OCI-LY1 (cell line): ENCODE results near the gene FOSB.
"Not testable (repeated sequence)": the region's sequence is repeated elsewhere in the genome, so short reads cannot be mapped to it uniquely, and the experiment has no call there.

Source experiments
- H2AFZ ChIP-seq: fragments of 200-600 bp; sonication (generic), shearing (Covaris generic); 2 replicates; pipeline ENCODE4 v1.6.0; 2014; ENCODE audit warnings: antibody characterized with exemption, mild to moderate bottlenecking, low read length
- H3F3A ChIP-seq: fragments of 200-600 bp; sonication (generic), shearing (Covaris generic); 2 replicates; pipeline ENCODE4 v1.6.0; 2014; ENCODE audit warnings: mild to moderate bottlenecking, antibody characterized with exemption, low read length, moderate library complexity; ENCODE audit not compliant: insufficient read depth
- H3K27ac ChIP-seq: fragments of 200-600 bp; sonication (generic); 2 replicates; pipeline ENCODE4 v1.5.1; 2014; ENCODE audit warnings: low read length, mixed run types, mild to moderate bottlenecking, low read depth; ENCODE audit not compliant: poor library complexity, severe bottlenecking
- H3K27me3 ChIP-seq: fragments of 200-600 bp; sonication (generic); 2 replicates; pipeline ENCODE4 v1.6.0; 2014; ENCODE audit warnings: antibody characterized with exemption, mild to moderate bottlenecking, low read length, moderate library complexity; ENCODE audit not compliant: insufficient read depth
- H3K36me3 ChIP-seq: fragments of 200-600 bp; sonication (generic); 2 replicates; pipeline ENCODE4 v1.6.1; 2014; ENCODE audit warnings: mild to moderate bottlenecking, antibody characterized with exemption, low read length, moderate library complexity, mixed read lengths; ENCODE audit not compliant: insufficient read depth
- H3K4me1 ChIP-seq: fragments of 200-600 bp; sonication (generic); 2 replicates; pipeline ENCODE4 v1.5.1; 2014; ENCODE audit warnings: mild to moderate bottlenecking, low read length, moderate library complexity; ENCODE audit not compliant: insufficient read depth, severe bottlenecking
- H3K4me2 ChIP-seq: fragments of 200-600 bp; sonication (generic), shearing (Covaris generic); 2 replicates; pipeline ENCODE4 v1.6.1; 2014; ENCODE audit warnings: low read length
- H3K4me3 ChIP-seq: fragments of 200-600 bp; sonication (generic); 2 replicates; pipeline ENCODE4 v1.5.1; 2014; ENCODE audit warnings: low read length, low read depth, mild to moderate bottlenecking, mixed read lengths; ENCODE audit not compliant: poor library complexity, severe bottlenecking
- H3K79me2 ChIP-seq: fragments of 200-600 bp; shearing (Covaris generic); 2 replicates; pipeline ENCODE4 v1.6.1; 2016; ENCODE audit warnings: mixed run types, low read length, mixed read lengths; ENCODE audit not compliant: insufficient read depth
- H3K9ac ChIP-seq: fragments of 200-600 bp; sonication (generic), shearing (Covaris generic); 2 replicates; pipeline ENCODE4 v1.6.1; 2014; ENCODE audit warnings: mild to moderate bottlenecking, low read length, mixed read lengths
- H3K9me2 ChIP-seq: fragments of 200-600 bp; sonication (generic), shearing (Covaris generic); 2 replicates; pipeline ENCODE4 v1.6.1; 2014; ENCODE audit warnings: low read depth, mild to moderate bottlenecking, low read length, mixed read lengths
- H3K9me3 ChIP-seq: fragments of 200-600 bp; shearing (Covaris generic); 2 replicates; pipeline ENCODE4 v1.6.1; 2014; ENCODE audit warnings: low read length, mixed read lengths
- H4K20me1 ChIP-seq: fragments of 200-600 bp; sonication (generic), shearing (Covaris generic); 2 replicates; pipeline ENCODE4 v1.6.0; 2016; ENCODE audit warnings: mild to moderate bottlenecking, low read length; ENCODE audit not compliant: insufficient read depth
- CTCF ChIP-seq: fragments of 200-600 bp; sonication (generic), shearing (Covaris generic); IDR thresholded peaks from 2 replicates; pipeline ENCODE4 v1.5.1; 2017; ENCODE audit warnings: mild to moderate bottlenecking, antibody characterized with exemption, low read length, moderate library complexity, mixed read lengths
- EZH2 ChIP-seq: fragments of 200-600 bp; sonication (generic), shearing (Covaris generic); IDR thresholded peaks from 2 replicates; pipeline ENCODE4 v1.8.0; 2017; ENCODE audit warnings: borderline replicate concordance, mixed run types, mild to moderate bottlenecking, antibody characterized with exemption, low read length, moderate library complexity, mixed read lengths

FOSB gene

GRCh38 chr19:45509692-45510015 lies 41.9 kb downstream of the FOSB start:
- no peaks in the 10 kb centered on the region for H3K9me3 ChIP-seq
- TF ChIP-seq CTCF (no peak), EZH2 (no peak)
- no peaks in the 10 kb centered on the region for H4K20me1 ChIP-seq
- H3K9ac ChIP-seq, result peak overlapping the region; percentile 92
- H3K4me1 ChIP-seq, result peaks cover 58% of the 10 kb centered on the region
- 0 out of 2 replicates have a peak, but pooled peaks cover 7% of the 10 kb centered on the region for H3K79me2 ChIP-seq
- no peaks in the 10 kb centered on the region for H3K36me3 ChIP-seq
- H3K27me3 ChIP-seq, result no peaks in the 10 kb centered on the region
- H3K4me3 ChIP-seq, result peak overlapping the region; percentile 94
- no peaks in the 10 kb centered on the region for H3K9me2 ChIP-seq
- peak overlapping the region; percentile 83 for H3K4me2 ChIP-seq
- H3F3A ChIP-seq, result no peaks in the 10 kb centered on the region
- H2AFZ ChIP-seq, result no peak overlapping the region
- H3K27ac ChIP-seq, result peak overlapping the region; percentile 86

- Histone ChIP-seq H3K27ac (peak overlapping the region; percentile 86), H3K4me1 (peaks cover 65% of the 10 kb centered on the region)
- not testable (repeated sequence) for H2AFZ ChIP-seq, H3K79me2 ChIP-seq, H3K9me3 ChIP-seq, H3K4me3 ChIP-seq, H3F3A ChIP-seq, H3K27me3 ChIP-seq, H3K36me3 ChIP-seq, H3K4me2 ChIP-seq, H3K9me2 ChIP-seq, H3K9ac ChIP-seq, H4K20me1 ChIP-seq
Observed at GRCh38 chr19:45510352-45510751, 42.6 kb downstream of the FOSB start.

GRCh38 chr19:45511074-45511473 lies 43.3 kb downstream of the FOSB start:
- Histone ChIP-seq H3K27ac (peak overlapping the region; percentile 86), H3F3A (no peaks in the 10 kb centered on the region), H3K4me3 (no peak overlapping the region), H3K79me2 (0 out of 2 replicates have a peak, but pooled peaks cover 7% of the 10 kb centered on the region), H3K4me1 (peaks cover 67% of the 10 kb centered on the region), H4K20me1 (no peaks in the 10 kb centered on the region), H2AFZ (no peak overlapping the region), H3K9ac (no peak overlapping the region), H3K36me3 (peaks cover 5% of the 10 kb centered on the region; the same call in 1 of the 2 replicates), H3K27me3 (no peaks in the 10 kb centered on the region), H3K9me2 (no peaks in the 10 kb centered on the region), H3K4me2 (no peak overlapping the region), H3K9me3 (no peaks in the 10 kb centered on the region)
- no peak for TF ChIP-seq EZH2

GRCh38 chr19:45512881-45513483 lies 45.2 kb downstream of the FOSB start:
- no peaks in the 10 kb centered on the region for H3F3A ChIP-seq
- H3K9ac ChIP-seq, result no peak overlapping the region
- H3K36me3 ChIP-seq, result peaks cover 6% of the 10 kb centered on the region; the same call in 1 of the 2 replicates
- peaks cover 65% of the 10 kb centered on the region for H3K4me1 ChIP-seq
- H3K4me2 ChIP-seq, result no peak overlapping the region
- 0 out of 2 replicates have a peak, but pooled peaks cover 4% of the 10 kb centered on the region for H3K79me2 ChIP-seq
- H4K20me1 ChIP-seq, result no peaks in the 10 kb centered on the region
- no peak overlapping the region for H2AFZ ChIP-seq
- H3K27me3 ChIP-seq, result no peaks in the 10 kb centered on the region
- no peaks in the 10 kb centered on the region for H3K9me3 ChIP-seq
- peak overlapping the region; percentile 88 for H3K27ac ChIP-seq
- H3K4me3 ChIP-seq, result no peak overlapping the region
- TF ChIP-seq EZH2 (no peak), CTCF (no peak)
- no peaks in the 10 kb centered on the region for H3K9me2 ChIP-seq
